Choroid plexus epithelial cell (primary cell): ENCODE data around the gene PLPPR3.

ENCODE experiments used
- DNase-seq: peaks from one replicate; pipeline ENCODE4 v3.0.0-alpha.2; 2010; ENCODE audit warnings: low read depth
- H3K4me3 ChIP-seq: 2 replicates; pipeline ENCODE4 v1.5.1; 2011; ENCODE audit warnings: low read depth, mild to moderate bottlenecking, control low read depth, low read length, moderate library complexity
- CTCF ChIP-seq: conservative IDR thresholded peaks from 2 replicates; pipeline ENCODE4 v1.5.1; 2011; ENCODE audit warnings: low read depth, mild to moderate bottlenecking, control low read depth, inconsistent platforms, low read length, moderate library complexity

Gene PLPPR3

GRCh38 chr19:791007-791566 is 30.7 kb downstream of the PLPPR3 start:
- DNase-seq = no peak
- no peak overlapping the region for H3K4me3 ChIP-seq
- no peak for TF ChIP-seq CTCF

GRCh38 chr19:789701-790060 is 32.1 kb downstream of the PLPPR3 start:
- no peak overlapping the region for H3K4me3 ChIP-seq
- DNase-seq = no peak
- TF ChIP-seq CTCF = no peak

GRCh38 chr19:788983-789700 is 32.6 kb downstream of the PLPPR3 start:
- DNase-seq = no peak
- H3K4me3 ChIP-seq = no peak overlapping the region
- TF ChIP-seq CTCF = no peak

DNA sequence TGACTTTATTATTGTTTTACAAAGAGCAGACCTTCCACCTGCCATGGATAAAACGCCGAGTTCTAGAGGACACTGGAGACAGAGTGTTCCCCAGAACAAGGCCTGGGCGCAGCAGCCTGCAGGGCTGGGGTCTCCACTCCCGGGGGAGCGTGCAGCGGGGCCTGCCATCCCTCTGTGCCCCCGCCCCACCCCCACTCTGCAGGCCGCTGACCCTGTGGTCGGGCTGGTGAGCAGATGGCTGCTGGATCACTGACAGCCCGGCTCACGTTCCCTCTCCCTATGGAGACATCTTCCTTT is 33.1 kb downstream of the PLPPR3 start:
- TF ChIP-seq CTCF = no peak
- no peak overlapping the region for H3K4me3 ChIP-seq
- no peak for DNase-seq

DNA sequence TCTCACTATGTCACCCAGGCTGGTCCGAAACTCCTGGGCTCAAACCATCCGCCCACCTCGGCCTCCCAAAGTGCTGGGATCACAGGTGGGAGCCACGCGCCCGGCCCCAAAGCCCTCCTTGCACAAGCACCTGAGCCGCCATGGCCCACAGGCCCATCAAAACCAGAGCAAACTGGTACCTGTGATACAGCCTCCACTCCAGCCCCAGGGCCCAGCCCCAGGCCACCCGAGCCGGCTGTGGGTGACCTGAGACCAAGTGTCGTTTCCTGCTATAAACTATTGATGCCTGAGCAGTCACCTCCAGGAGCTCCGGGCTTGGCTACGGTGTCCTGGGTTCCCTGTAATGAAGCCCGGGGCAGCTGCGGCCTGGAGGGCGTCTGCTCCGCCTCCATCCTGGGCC is 34.2 kb downstream of the PLPPR3 start:
- no peak for TF ChIP-seq CTCF
- H3K4me3 ChIP-seq = no peak overlapping the region
- DNase-seq = no peak

- DNase-seq = no peak
- no peak overlapping the region for H3K4me3 ChIP-seq
- no peak for TF ChIP-seq CTCF
These were observed 37.2 kb downstream of the PLPPR3 start for GRCh38 chr19:784541-784940.
